Fibroblast of skin of right biceps (primary cell): Measurements from ENCODE around the gene RPS6KA1.

Experiments used
- DNase-seq: peaks from one replicate; pipeline ENCODE4 v3.0.0-alpha.2; 2013

Gene RPS6KA1

DNA sequence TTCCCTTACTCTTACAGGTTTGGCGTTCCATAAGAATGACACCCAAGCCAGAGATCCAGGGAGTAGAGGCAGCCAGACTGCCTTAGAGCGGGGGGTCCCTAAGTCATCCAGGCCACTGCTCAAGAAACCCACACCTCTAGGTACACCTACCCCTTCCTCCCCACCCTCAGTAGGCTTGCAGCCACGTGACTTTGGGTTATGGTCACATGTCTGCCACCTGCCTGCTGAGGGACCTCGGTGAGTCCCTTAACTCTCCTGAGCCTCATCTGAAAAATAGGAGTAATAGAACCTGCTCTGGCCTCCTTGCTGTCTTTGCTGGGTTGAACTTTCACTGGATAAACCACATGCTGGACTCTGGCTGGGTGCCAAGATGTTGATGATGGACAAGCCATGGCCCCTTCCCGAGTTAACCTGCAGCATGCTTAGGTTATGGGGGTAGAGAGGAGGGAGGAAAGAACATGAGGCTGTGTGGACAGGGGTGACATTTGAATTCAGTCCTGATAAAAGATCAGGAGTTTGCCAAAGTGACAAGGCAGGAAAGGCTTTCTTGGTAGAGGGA lies 4.5 kb downstream of the RPS6KA1 start:
- DNase-seq = no peak

DNA sequence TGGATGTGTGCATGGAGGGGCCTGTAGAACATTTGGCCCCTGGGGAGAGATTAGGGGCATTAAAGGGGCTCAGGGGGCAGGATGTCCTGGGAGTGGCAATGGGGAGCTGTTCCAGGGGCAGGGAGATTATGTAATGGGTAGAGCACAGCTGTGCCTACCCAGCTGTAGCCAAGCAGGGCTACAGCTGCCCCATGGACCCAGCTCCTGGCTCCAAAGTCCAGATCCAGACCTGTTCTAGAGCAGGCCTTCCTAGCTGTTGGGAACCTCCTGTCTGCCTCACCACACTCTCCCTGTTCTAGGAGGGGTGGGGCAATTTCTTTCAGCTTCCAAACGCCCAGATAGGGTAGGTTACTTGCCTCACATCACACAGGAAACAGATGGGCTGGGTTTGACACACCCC lies 5.6 kb downstream of the RPS6KA1 start:
- DNase-seq = no peak

DNA sequence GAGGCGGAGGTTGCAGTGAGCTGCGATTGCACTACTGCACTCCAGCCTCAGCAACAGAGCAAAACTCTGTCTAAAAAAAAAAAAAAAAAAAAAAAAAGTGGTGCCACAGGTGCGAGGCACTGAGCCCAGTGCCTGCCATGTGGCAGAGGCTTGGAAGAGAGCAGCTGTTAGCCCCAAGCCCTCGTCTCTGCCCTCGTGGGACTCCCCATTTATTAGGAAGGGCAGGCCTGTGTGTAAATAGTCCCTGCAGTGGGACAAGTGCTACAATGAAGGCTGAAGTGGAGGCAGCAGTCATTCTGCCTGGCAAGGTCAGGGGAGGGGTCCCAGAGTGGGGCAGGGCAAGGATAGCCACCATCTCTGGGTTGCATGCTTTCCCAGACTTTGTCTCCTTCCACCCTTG lies 6.5 kb downstream of the RPS6KA1 start:
- no peak for DNase-seq

DNA sequence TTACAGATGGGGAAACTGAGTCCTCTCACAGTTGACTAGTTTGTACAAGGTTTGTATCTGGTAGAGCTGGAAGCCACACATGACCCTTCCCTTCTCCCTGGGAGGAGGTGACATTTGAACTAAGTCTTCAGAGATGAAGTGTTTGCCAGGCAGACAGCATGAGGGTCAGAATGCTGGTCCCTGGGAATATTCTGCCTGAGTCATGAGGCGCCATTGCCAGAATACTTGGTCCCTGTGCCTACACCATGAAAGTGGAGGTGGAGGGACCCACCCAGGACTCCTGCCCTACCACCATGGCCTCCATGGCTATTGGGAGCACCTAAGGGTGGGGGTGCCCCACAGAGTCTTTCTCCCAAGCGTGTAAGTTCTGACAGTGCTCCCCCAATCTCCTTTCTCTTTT lies 7.0 kb downstream of the RPS6KA1 start:
- no peak for DNase-seq

GRCh38 chr1:26537951-26538352 lies 8.4 kb downstream of the RPS6KA1 start:
- peak; percentile 5 for DNase-seq

DNA sequence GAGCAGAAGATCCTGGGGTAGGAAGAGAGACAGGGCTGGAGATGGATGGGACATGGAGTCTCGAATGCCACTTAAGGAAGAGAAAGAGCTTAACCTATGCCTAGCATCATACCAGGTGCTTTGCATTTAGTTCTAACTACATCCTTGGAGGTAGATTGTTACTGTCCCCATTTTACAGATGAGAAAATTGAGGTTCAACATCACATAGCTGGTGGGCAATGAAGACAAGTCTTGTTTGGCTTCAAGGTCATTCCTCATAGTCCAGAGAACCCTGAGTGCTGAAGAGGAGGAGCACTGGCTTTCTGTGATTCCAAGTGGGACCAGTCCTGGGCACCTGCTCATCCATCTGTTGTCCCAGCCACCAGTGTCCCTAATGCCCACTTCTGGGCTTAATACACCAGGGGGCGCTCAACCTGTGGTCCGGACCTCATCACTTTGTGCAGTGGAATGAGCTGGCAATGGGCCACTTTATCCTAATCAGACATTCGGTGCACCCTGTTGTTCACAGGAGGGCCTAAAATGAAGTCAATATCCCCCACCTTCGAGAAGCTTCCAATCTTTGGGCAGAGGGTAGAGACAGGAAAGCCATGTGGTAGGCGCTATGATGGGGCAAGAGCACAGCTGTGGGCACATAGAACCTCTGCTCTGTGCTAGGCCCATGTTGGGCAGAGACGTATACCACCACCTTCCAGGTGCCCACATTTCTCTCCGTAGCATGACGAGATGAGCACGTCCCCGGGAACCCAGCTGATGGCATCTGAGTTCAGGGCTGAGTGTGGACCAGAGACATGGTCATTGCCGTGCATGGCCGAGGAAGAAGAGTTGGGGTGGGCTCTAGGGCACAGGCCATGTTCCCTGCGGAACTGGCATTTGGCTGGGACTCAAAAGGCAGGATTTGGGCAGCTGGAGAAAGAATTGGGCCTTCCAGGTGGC lies 9.2 kb downstream of the RPS6KA1 start:
- peak; percentile 55 for DNase-seq

DNA sequence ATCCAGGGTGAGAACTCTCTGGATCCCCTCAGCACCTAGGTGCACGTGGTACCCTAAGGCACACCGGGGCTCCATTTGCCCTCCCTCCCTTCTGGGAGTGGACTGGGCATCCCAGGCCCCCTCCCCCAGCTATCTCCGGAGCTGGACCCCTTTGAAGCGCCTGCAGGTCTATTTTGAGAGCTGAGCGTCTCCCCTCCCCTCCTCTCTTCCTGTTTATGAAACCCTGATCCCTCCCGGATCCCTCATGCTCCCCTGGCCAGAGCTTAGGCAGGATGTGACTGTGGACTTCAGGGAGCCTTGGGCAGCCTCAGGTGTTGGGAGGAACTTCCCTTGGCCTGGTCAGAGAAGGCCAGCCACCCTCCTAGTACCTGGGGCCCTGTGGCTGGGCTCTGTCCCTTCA lies 10.2 kb downstream of the RPS6KA1 start:
- DNase-seq = no peak

DNA sequence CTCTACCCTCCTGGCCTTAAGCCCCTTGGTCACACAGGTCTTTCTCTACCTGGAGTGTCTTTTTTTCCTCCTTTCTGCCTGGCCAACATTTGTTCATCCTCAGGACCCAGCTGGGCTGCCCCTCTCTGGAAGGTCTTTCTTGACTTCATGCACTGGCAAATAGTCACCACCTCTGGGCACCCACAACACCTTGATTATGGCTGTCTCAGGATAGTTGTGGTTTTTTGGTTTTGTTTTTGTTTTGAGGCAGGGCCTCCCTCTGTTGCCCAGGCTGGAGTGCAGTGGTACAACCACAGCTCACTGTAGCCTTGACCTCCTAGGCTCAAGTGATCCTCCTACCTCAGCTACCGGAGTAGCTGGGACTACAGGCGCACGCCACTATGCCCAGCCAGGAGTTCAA lies 10.8 kb downstream of the RPS6KA1 start:
- DNase-seq = no peak

GRCh38 chr1:26541431-26541815 lies 11.9 kb downstream of the RPS6KA1 start:
- no peak for DNase-seq

GRCh38 chr1:26541816-26542711 lies 12.5 kb downstream of the RPS6KA1 start:
- peak; percentile 40 for DNase-seq

DNA sequence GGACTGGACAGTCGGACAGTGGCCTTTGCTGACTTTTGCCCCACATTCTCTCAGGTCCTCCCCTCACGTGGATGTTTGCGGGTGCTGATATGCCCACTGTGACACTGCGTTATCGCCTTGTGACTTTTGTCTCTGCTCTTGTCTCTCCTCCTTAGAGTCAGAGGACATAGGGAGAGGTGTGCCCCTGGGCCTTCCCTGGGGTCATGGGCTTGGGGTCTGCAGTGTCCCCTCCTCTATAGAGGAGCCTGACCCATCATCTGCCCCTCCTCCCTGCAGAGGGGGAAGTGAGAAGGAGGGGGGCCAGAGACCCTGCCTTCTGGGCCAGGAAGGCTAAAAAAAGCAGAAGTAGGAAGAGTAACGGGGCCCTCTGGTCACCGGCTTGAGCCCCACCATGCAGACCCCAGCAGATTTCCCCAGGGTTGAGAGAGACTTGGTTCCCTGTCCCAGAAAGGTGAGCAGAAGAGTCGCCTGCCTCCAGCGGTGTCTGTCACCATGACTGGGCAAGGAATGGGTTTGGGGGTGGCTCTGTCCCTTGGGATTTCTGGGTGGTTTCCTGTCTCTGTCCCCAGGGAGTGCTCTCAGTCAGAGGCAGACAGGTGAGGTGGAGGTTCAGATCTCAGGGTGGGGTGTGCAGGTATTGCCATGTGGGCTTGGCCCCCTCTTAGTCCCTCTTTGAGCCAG lies 13.3 kb downstream of the RPS6KA1 start:
- DNase-seq = no peak

- DNase-seq = no peak
These were observed 13.9 kb downstream of the RPS6KA1 start for GRCh38 chr1:26543462-26543861.

DNA sequence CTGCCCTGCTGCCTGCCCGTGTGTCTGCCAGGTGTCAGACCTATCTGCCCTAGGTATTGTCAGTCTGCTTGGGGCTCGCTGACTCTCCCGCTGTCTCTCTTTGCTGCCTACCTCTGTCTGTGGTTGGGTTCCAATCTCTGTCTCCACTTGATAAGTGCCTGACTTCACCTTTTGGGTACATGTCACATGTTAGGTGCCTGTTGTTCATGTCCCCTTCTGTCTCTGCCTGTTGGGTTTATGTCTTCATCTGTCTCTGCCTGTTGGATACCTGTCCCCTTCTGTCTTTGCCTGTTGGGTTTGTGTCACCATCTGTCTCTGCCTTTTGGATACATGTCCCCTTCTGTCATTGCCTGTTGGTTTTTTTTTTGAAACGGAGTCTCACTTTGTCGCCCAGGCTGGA lies 14.6 kb downstream of the RPS6KA1 start:
- DNase-seq = no peak

DNA sequence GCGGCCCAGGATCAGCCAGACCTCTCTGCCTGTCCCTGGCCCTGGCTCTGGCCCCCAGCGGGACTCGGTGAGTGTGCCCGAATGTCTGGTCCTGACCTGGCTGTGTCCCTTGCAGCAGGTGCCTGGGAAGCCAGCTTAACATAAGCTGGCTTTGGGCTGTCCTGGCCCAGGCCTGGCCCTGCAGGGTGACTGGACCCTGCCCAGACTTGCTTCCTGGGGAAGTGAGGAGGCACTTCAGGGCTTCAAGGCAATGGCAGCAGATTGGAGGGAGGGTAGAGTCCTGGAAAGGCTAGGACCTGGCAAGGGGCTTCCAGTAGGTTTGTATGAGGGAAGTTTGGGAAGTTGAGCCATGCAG lies 16.4 kb downstream of the RPS6KA1 start:
- no peak for DNase-seq

GRCh38 chr1:26546375-26546774 lies 16.8 kb downstream of the RPS6KA1 start:
- DNase-seq = no peak

GRCh38 chr1:26546819-26547218 lies 17.3 kb downstream of the RPS6KA1 start:
- DNase-seq = no peak

GRCh38 chr1:26548841-26549240 lies 19.3 kb downstream of the RPS6KA1 start:
- no peak for DNase-seq

GRCh38 chr1:26550946-26551345 lies 21.4 kb downstream of the RPS6KA1 start:
- DNase-seq = no peak

DNA sequence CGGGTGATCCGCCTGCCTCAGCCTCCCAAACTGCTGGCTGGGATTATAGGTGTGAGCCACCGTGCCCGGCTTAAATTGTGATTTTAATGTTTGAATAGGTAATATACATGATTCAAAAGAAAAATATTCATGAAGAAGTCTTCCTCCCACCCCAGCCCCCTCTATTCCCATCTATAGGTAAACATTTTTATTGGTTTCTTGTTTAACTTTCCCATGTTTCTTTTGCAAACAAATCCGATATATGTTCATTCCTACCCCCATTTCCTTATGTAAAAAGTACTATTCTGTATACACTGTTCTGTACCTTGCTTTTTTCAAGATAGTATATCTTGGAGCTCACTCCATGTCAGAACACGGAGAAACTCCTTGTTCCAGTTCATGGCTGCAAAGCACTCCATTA lies 23.2 kb downstream of the RPS6KA1 start:
- no peak for DNase-seq

GRCh38 chr1:26553942-26554682 lies 24.6 kb downstream of the RPS6KA1 start:
- no peak for DNase-seq

DNA sequence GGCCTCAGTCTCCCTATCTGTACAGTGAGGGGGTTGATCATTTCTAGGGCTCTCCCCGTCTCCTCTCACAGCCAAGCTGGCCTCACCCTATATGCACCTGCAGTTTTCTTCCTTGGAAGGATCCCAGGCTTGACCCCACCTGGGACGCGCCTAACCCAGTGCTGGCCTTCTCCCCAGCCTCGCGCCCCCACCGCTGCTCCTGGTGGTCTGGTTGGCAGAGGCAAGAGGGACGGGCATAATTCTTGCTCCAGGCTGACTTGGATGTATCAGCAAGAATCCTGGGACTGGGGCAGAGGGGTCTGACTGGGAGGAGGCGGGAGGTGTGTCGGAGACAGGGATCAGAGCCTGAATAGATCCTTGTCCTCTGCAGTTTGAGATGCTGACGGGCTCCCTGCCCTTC lies 25.2 kb downstream of the RPS6KA1 start:
- no peak for DNase-seq

DNA sequence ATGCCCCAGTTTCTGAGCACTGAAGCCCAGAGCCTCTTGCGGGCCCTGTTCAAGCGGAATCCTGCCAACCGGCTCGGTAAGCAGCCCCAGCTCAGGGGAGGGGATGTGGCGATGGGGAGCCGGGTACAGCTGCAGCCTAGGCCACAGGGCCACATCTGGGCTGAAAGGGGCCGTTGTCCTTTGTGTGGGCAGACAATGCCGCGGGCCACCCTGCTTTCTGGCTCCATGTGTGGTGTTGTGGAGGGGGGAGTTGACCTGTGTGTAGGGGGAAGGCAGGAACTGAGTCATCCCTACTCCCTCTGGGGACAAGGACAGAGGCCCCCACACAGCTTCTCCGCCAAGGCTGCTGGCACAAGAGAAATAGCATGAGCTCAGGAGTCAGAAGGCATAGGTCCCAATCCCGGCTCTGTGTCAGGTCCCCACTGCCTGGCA lies 26.0 kb downstream of the RPS6KA1 start:
- peak; percentile 22 for DNase-seq
